Prostate gland (tissue), 2 donors: ENCODE measurements around the gene DNLZ. TPM values are rescaled to one million over a fixed set of nuclear protein-coding genes. Genes with fewer than 3 reads are reported as not detected.
A peak's percentile ranks its signal among the peaks of the same experiment; 100 is the strongest.

Source experiments
- DNase-seq: peaks from one replicate; pipeline ENCODE4 v3.0.0-alpha.2; 2019; ENCODE audit warnings: low spot score
- H3K27ac ChIP-seq, 2 donors: fragments of 200-600 bp; sonication (generic); 2 replicates each; pipeline ENCODE4 v1.5.1; 2017 to 2019
- H3K27me3 ChIP-seq: fragments of 200-600 bp; sonication (generic); replicated peaks from 2 replicates; pipeline ENCODE4 v1.5.1; 2019; ENCODE audit not compliant: insufficient read depth
- H3K36me3 ChIP-seq, 2 donors: fragments of 200-600 bp; sonication (generic); 1 replicate in 1 of 2; 2 replicates in 1 of 2; pipeline versions ENCODE4 v1.5.1 to v1.8.1; 2017 to 2019
- H3K4me1 ChIP-seq: fragments of 200-600 bp; sonication (generic); replicated peaks from 2 replicates; pipeline ENCODE4 v1.5.1; 2019
- H3K4me3 ChIP-seq, 2 donors: fragments of 200-600 bp; sonication (generic); 2 replicates each; pipeline ENCODE4 v1.5.1; 2017 to 2019
- H3K9me3 ChIP-seq: fragments of 200-600 bp; sonication (generic); 2 replicates; pipeline ENCODE4 v1.5.1; 2017
- CTCF ChIP-seq, 4 experiments: fragments of 200-600 bp in 2 of 4; fragments of 450-650 bp in 2 of 4; sonication (generic) in 2 of 4; IDR thresholded peaks; 1 replicate in 3 of 4; 2 replicates in 1 of 4; pipeline ENCODE4 v1.5.1; 2016 to 2019; ENCODE audit warnings: antibody characterized with exemption in 4 of 4, mild to moderate bottlenecking in 2 of 4, moderate library complexity in 2 of 4
- POLR2A ChIP-seq: fragments of 450-650 bp; IDR thresholded peaks from one replicate; pipeline ENCODE4 v1.6.1; 2016; ENCODE audit warnings: antibody characterized with exemption, mild to moderate bottlenecking
- POLR2AphosphoS5 ChIP-seq: sonication (generic); formaldehyde crosslinking; IDR thresholded peaks from one replicate; pipeline ENCODE4 v1.6.1; 2017; ENCODE audit warnings: antibody characterized with exemption
- WGBS: methylation state at CpG from one replicate; pipeline ENCODE4 v1.1.5; 2018; 5-methylcytosine and 5-hydroxymethylcytosine counted together
- intact Hi-C: fragments of 100-400 bp; cut with DNase I; formaldehyde crosslinking; loops from one replicate; pipeline ENCODE4 v1.14.2; 2022
- total RNA-seq, 2 donors: library from RNA; depleted of rRNA; stranded (reverse); fragments of >200 nt; gene quantifications; one replicate each; pipeline ENCODE4 v1.1.0, GENCODE V29; 2016

DNLZ gene
- total RNA-seq, 2 donors from 2014 or later, result 37.6 to 64.3 TPM

- Histone ChIP-seq H3K4me1 (no peaks in the 10 kb centered on the region), H3K4me3 (peak overlapping the region; percentile 33 to 38), H3K27me3 (no peaks in the 10 kb centered on the region), H3K9me3 (no peaks in the 10 kb centered on the region), H3K36me3 (peaks cover 0 to 2% of the 10 kb centered on the region in 2 donors), H3K27ac (peak overlapping the region; percentile 16 to 37)
- DNase-seq, result peak; percentile 82
- TF ChIP-seq CTCF (IDR thresholded peaks at IDR 0.05) (no peak), POLR2A (no peak), POLR2AphosphoS5 (peak; percentile 76)
- WGBS, result 10% methylated on average over 48 of the region's 60 CpGs
- intact Hi-C loops, result no loop called here
These were observed 21.1 kb downstream of the DNLZ start for GRCh38 chr9:136342181-136343120.

DNA sequence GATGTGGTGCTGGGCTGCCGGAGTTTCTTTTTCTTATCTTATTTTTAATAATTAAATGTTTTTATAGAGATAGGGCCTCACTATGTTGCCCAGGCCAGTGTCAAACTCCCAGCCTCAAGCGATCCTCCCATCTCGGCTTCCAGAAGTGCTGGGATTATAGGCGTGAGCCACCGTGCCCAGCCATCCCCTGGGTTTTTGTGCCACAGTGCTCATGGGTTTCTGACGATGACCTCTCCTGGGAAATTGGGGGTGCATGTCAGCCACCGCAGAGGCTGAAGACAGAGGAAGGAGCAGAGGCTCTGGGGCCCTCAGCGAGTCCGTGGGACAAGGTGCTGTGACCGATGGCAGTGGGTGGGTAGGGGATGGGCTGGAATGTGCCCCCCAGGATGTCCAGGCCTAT, 21.8 kb downstream of the DNLZ start:
- peak overlapping the region in 1 of 2 donors; percentile 37 for H3K27ac ChIP-seq
- H3K4me1 ChIP-seq, result no peaks in the 10 kb centered on the region
- TF ChIP-seq CTCF (IDR thresholded peaks at IDR 0.05) (no peak), POLR2AphosphoS5 (no peak)
- WGBS, result 69% methylated on average over 10 of the region's 10 CpGs
- no peaks in the 10 kb centered on the region for H3K27me3 ChIP-seq
- H3K36me3 ChIP-seq, result peaks cover 0 to 5% of the 10 kb centered on the region in 2 donors
- no peaks in the 10 kb centered on the region for H3K9me3 ChIP-seq
- DNase-seq, result no peak
- intact Hi-C loops, result no loop called here
- no peak overlapping the region for H3K4me3 ChIP-seq

GRCh38 chr9:136341042-136341655, 22.4 kb downstream of the DNLZ start:
- no peak overlapping the region for H3K27ac ChIP-seq
- H3K9me3 ChIP-seq, result no peaks in the 10 kb centered on the region
- intact Hi-C loops, result no loop called here
- TF ChIP-seq CTCF (IDR thresholded peaks at IDR 0.05) (no peak), POLR2AphosphoS5 (no peak), POLR2A (no peak)
- no peaks in the 10 kb centered on the region for H3K27me3 ChIP-seq
- no peak overlapping the region for H3K4me3 ChIP-seq
- DNase-seq, result no peak
- H3K4me1 ChIP-seq, result no peaks in the 10 kb centered on the region
- WGBS, result 84% methylated on average over 10 of the region's 18 CpGs
- peaks cover 0 to 5% of the 10 kb centered on the region in 2 donors for H3K36me3 ChIP-seq

- H3K36me3 ChIP-seq, result peaks cover 0 to 5% of the 10 kb centered on the region in 2 donors
- TF ChIP-seq POLR2A, result no peak
- no peak for TF ChIP-seq POLR2AphosphoS5
- TF ChIP-seq CTCF (IDR thresholded peaks at IDR 0.05), result no peak
These were observed 23.0 kb downstream of the DNLZ start for GRCh38 chr9:136340356-136341041.

More at GRCh38 chr9:136340356-136341041, 23.0 kb downstream of the DNLZ start:
- intact Hi-C loops, result no loop called here
- no peak for DNase-seq
- H3K27me3 ChIP-seq, result no peaks in the 10 kb centered on the region
- H3K4me1 ChIP-seq, result no peaks in the 10 kb centered on the region
- 91% methylated on average over 28 of the region's 28 CpGs for WGBS
- H3K9me3 ChIP-seq, result no peaks in the 10 kb centered on the region
- H3K27ac ChIP-seq, result no peak overlapping the region
- H3K4me3 ChIP-seq, result no peak overlapping the region
